ENCODE measurements around the gene ACOT7.

- TF ChIP-seq EZH2 (IDR thresholded peaks at IDR 0.05; ENCODE audit: borderline replicate concordance, low read depth, low read length, severe bottlenecking) = no peak
- no peak for TF ChIP-seq CTCF (IDR thresholded peaks at IDR 0.05; ENCODE audit: borderline replicate concordance, extremely low read depth, low read length, poor library complexity, severe bottlenecking)
Observed at GRCh38 chr1:6397844-6398441, 4.4 kb upstream of the ACOT7 start.
